ENCODE measurements around the gene DYNC1LI2.

The DYNC1LI2 gene

DNA sequence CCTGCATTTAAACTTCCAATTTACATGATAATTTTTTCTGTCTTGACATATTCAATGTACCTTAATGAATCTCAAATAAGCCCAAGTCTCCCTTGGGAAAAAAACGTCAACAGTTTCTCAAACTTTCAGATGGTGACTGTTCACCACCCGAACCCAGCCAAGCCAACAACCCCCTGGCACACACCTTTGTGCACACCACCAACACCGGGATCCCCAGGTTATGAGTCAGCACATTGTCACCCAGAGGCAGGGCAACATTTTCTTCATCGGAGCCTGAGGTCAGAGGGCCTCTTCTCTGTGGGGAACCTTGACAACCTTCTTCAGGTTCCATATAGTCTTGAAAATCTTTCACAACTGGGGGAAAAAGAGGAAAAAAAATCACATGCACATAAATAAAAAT lies 15.5 kb downstream of the DYNC1LI2 start:
- no peak for DNase-seq

DNA sequence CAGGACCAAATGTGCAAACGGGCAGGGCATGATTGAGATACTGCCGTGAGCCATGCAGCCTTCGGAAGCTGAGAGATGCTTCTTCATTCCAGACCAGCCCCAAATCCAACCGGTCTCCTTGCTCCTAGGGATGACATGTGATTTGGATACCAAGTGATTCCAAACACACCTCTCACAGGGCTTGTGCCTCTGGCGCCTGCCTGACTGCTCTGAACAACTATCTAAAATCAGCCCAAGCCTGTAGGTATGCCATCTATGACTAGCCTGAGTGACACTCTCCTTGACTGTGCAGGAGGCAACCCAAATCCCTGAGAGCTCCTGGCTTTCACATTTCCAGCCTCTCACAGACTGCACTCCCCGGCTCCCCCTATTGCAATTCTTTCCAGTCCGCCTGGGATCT lies 20.3 kb downstream of the DYNC1LI2 start:
- DNase-seq, result no peak

DNA sequence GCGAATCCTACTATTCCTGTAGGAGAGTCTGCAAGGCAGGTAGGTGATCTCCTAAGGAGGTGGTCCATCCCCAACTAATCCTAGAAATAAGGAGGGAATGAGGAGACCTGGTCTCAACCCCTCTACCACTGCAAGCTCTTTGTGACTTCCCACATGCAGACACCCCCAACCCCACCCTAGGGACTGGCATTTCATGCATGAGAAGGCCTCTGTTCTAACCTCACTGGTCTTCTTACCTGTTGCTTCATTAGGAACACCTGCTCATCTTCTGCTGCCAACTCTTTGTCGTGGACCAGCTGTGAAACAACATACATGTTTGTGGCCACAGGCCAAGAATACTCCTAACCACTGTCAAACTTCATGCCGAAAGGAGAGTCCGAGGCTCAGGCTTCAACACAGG lies 22.6 kb downstream of the DYNC1LI2 start:
- no peak for DNase-seq

DNA sequence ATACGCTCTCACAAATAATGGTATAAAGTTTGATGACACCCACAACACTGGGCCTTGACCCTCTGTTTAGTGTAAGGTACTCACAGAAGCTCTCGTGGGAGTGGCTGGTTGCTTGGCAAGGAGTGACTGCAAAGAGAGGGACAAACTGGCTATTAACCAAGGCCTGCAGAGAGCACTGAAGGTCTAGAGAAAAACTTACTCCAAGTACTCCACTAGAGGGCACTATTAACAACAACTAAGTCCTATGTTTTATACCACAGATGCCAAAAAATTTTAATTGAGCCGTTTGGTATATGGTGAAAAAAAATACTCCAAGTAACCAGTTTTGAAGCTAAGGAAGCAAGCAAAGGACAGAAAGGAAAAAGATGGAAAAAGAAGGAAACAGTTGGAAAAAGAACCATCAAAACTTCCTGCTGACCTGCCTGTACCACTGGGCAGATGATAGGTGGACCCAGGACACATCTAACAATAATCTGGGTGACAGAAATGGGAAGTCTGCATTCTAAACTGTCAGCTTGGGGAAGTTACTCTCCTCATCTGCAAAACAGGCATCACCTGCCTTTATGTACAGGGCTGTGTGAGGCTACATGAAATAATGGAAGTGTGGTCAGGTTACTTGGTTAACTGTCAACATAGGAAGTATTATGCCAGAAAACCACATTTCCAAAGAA lies 23.2 kb downstream of the DYNC1LI2 start:
- peak; percentile 38 for DNase-seq

DNA sequence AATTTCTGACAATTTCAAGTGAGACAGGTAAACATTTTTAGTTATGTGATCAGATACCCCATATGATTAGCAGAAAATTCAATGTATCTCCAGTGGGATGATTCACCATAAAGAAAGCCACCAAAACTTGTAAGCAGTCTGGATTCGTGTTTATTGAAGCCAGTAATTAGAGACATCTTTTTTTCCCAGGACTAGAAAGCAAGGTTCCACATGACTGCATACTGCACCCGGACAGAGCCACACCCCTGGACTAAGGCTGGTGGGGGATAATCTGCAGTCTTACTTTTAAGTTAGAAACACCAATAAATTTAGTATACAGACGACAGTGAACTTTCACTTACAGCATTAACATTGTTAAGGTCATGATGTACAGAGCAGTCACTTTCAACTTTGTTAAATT lies 30.6 kb downstream of the DYNC1LI2 start:
- DNase-seq, result no peak

DNA sequence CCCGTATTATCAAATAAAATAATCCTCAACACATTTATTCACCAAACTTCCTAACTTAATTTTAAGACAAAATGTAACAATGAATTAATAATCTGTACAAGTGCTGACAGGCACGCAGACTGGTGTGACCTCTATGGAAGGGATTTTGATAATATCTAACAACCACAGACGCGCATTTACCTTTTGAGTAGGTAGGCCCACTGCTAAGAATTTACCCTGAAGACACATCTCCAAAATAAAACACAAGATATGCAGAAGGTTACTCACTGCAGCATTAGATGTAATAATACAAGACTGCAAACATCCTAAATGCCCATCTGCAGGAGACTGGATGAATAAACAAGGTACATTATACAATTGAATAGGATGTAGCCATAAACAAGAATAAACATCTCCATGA lies 32.2 kb downstream of the DYNC1LI2 start:
- DNase-seq, result no peak

DNA sequence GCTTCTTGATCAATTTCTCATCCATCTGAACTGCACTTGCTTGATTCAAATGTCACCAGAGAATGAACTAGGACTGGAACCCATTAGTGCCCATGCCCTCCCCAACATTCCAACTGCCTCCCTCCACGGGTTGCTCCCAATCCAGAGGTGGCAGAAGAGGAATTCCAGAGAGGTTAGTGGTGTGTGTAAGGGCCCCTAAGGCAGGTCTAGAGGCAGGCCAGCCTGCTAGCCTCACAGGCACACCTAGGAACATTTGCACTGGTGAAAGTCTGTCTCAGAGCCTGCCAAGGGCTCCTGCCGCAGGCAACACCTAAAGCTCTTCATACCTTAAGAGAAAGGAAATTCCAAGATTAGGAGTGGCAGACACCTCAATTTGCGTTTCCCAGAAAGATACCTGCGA lies 33.6 kb downstream of the DYNC1LI2 start:
- DNase-seq, result no peak

DNA sequence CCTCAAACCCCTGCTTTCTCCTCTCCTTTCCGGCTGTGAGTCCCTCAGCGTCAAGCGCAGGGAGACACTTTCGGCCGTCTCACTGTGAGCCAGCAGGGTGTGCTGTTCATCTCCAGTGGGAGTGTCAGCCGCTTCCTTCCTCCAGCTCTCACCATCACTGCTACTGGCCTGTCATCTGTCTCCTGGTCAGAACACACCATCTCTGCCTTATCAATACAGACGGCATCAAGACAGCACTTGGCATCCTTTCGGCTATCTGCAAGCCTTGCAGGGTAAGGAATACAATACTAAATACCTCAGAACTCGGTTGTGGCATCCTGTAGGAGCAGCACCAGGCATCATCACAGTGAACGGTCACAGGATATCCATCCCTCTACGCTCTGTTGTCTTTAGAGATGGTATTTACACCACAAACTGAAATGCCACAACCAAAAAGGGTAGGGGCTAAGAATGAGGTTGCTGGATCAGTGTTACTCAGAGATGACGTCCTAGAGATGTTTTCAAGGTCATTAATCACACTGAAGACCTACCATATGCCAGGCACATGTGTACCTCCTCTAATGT lies 34.2 kb downstream of the DYNC1LI2 start:
- no peak for DNase-seq

DNA sequence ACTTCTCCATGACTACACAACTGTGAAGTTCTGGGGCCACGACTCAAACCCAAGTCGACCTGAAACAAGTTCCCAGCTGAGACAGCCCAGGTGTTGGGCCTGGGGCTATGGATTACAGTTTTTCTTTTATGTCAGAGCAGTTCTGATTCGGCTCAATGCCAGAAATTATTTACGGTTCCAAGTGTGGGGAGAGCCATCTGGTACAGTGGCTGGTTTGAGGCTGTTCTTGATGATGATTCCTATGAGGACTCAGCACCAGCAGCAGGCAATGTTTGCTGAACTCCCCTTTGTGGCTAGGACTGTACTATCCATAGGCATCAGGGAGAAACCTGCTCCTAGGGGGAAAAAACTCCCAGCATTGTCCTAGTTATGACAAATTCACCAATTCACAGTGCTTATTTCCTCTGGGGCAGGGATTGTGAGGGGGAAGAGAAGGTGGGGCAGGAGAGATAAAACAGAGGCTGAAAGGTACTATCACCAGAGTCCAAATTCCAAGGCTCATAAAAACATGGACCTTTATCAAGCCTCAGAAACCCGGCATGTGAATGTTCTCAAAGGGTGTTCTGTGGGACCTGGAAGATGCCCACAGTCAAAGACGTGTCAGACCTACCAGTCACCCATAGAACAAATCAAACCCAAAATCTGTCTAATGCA lies 36.6 kb downstream of the DYNC1LI2 start:
- no peak for DNase-seq

DNA sequence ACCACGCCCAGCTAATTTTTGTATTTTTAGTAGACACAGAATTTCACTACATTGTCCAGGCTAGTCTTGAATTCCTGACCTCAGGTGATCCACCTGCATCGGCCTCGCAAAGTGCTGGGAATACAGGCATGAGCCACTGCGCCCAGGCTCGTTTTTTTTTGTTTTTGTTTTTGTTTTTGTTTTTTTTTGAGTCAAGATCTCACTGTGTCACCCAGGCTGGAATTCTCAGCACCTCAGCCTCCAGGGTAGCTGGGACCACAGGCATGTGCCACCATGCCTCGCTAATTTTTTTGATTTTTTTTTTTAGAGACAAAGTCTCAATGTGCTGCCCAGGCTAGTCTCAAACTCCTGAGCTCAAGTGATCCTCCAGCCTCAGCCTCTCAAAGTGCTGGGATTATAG lies 37.3 kb downstream of the DYNC1LI2 start:
- DNase-seq, result no peak

DNA sequence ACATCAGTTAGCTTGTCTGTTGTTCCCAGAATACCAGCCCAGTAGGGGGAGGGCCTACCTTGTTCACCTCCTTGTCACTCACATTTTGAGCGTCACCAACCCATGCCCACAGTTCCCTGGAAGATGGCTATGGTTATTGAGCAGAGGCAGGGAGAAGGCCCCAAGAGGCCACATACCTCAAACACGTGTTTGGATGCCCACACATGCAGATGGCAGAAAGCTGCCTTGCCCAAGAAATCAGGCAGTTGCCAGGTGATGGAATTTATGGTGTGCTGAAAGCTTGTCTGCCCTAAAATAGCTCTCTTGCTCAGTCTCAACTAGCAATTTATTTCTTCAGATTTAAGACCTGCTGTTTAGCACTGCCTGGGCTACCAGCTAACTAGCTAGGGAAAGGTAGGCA lies 38.3 kb downstream of the DYNC1LI2 start:
- no peak for DNase-seq

DNA sequence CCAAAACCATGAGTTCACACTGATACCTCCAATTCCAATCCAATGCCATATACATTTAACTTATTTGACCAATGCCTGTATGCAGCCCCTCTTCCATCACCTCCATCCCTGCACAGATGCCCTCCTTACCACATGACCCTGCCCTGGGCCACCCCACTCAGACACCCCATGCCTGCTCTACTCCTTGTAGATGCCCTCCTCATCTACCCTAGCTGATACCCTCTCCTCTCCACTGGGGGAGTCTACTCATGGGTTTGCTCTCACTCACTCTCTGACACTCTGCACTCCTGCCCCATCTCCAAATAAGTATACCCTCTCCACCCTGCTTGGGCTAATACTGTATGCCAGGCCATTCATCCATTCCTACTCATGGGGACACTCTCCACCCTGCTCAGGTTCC lies 38.9 kb downstream of the DYNC1LI2 start:
- DNase-seq, result no peak

DNA sequence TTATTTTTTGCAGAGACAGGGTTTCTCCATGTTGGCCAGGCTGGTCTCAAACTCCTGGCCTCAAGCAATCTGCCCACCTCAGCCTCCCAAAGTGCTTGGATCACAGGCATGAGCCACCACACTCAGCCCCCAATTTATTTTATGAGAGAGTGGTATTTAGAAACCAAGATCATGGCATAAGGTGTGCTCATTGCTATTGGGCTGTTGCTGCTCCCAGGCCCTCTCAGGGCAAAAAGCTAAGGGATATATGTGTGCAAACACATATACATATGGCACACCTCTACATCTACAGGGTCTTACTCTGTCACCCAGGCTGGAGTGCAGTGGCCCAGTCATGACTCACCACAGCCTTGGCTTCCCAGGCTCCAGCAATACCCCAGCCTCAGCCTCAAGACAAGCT lies 39.8 kb downstream of the DYNC1LI2 start:
- no peak for DNase-seq

DNA sequence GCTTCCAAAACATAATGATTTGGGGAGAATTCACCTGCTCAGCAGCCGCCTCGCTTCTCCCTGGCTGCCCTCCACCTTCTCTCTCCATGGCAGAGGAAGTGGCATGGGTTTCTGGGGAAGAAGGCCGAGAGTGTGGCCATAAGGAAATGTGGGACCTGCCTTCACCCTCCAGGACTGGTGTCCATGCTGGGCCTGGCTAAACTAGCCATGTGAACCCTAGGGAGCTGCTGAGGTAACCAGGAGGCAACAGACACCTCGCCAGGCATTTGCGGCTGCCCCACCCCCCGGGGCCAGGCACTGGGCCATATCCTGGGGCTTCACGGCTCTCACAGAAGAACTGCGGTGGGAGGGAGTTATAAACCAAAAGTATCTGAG lies 44.9 kb downstream of the DYNC1LI2 start:
- no peak for DNase-seq

DNA sequence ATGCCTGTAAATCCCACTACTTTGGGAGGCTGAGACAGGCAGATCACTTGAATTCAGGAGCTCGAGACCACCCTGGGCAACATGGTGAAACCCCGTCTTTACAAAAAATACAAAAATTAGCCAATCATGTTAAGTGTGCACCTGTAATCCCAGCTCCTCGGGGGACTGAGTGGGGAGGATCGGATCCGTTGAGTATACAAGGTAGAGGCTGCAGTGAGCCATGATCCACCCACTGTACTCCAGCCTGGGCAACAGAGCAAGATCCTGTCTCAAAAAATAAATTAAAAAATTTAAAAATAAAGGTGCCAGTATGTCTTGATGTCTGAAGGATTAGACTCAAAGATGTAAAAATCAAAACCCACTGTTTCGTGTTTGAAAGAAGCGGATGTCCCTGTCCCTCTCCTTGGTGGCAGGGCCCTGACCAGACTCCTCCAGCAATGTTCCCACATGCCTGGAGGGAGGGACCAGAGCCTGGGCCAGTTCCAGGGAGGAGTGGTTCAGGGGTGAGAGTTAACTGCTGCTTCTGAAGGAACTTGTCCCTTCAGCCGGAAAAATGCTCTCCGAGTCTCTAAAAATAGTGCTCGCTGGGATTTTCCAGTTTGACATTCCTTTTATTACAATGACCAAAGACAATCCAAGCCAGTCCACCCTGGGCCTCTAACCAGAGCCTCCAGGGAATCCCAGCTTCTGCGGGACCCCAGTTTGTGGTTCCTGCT lies 45.5 kb downstream of the DYNC1LI2 start:
- DNase-seq, result no peak

DNA sequence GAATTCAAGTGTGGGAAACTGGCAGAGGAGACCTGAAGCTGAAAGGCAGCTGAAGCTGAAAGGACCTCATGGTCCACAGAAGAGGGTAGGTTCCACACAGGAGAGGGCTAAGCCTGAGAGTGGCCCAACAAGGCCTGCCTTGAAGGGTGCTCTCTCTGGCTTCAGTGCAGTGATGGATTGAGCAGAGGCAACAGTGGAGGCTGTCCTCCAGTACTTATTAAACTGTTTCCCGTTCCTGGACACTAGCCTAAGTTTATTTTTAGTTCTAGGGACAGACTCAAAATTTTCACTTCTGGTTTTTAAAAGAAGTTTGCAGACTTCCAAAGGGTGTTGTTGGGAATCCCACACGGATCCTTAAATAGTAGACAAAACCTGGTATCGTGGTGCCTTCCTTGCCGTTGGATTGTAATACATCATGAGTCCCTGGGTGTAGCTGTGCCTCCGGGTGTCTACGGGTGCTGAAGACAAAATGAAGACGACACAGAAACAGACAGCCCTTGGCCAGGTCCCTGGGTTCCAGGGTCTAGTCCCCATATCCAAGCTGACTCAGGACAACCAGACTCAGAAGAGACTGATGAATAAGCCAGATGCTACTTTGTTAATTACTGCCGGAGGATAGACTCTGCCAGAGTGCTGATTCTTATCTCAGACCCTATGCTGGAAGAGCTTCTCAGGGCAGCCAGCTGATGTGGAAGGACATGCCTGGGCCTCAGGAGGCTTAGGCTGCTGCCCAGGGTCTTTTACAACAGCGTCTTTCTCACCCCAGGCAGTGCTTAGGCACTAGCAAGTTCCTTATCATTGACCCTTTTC lies 47.8 kb downstream of the DYNC1LI2 start:
- DNase-seq, result no peak

DNA sequence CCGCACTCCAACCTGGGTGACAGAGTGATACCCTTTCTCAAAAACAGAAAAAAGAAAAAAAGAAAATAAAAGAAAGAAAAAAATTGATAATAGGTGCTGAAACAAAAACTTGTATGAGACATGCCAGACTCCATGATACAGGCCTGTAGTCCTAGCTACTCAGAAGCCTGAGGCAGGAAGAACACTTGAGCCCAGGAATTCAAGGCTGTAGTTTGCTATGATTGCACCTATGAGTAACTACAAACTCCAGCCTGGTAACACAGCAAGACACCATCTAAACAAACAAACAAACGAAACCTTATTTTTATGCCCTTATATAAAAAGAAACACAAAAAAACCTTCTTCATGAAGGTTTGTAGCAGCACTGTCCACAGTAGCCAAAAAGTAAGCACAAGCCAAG lies 49.9 kb downstream of the DYNC1LI2 start:
- no peak for DNase-seq

DNA sequence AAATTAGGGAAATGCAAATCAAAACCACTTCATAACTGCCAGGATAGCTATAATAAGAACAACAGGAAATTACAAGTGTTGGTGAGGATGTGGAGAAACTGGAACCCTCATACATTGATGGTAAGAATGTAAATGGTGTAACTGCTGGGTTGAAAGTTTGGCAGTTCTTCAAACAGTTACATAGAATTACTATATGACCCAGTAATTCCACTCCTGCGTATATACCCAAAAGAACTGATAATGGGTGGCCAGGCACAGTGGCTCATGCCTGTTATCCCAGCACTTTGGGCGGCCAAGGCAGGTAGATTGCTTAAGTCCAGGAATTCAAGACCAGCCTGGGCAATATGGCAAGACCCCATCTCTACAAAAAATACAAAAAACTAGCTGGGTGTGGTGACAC lies 50.4 kb downstream of the DYNC1LI2 start:
- DNase-seq, result no peak

DNA sequence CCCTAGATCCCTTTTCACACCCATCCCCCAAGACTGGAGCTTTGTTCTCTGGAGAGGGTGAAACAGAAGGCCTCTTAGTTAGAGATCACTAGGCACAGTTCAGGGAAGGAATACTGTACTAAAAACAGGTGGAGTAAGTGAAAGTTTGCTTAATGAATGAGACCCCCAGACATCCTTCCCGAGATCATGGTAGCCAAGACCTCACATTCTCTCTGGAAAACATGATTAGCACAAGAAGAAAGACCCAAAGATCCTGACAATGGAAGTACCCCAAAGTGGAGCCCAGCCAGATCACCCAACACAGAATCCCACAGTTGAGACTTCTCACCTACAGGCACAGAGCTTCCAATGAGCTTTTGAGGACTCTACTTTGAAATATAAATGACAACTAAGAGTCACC lies 51.5 kb downstream of the DYNC1LI2 start:
- no peak for DNase-seq

DNA sequence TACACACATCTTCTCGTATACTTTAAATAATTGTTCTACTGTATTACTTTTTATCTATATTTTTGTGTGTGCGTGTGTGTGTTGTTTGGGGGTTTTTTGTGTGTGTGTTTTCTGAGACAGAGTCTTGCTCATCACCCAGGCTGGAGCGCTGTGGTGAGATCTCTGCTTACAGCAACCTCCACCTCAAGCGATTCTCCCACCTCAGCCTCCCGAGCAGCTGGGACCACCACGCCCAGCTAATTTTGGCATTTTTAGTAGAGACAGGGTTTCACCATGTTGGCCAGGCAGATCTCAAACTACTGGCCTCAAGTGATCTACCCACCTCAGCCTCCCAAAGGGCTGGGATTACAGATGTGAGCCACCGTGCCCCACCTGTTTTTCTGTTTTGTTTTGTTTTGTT lies 53.4 kb downstream of the DYNC1LI2 start:
- DNase-seq, result no peak

DNA sequence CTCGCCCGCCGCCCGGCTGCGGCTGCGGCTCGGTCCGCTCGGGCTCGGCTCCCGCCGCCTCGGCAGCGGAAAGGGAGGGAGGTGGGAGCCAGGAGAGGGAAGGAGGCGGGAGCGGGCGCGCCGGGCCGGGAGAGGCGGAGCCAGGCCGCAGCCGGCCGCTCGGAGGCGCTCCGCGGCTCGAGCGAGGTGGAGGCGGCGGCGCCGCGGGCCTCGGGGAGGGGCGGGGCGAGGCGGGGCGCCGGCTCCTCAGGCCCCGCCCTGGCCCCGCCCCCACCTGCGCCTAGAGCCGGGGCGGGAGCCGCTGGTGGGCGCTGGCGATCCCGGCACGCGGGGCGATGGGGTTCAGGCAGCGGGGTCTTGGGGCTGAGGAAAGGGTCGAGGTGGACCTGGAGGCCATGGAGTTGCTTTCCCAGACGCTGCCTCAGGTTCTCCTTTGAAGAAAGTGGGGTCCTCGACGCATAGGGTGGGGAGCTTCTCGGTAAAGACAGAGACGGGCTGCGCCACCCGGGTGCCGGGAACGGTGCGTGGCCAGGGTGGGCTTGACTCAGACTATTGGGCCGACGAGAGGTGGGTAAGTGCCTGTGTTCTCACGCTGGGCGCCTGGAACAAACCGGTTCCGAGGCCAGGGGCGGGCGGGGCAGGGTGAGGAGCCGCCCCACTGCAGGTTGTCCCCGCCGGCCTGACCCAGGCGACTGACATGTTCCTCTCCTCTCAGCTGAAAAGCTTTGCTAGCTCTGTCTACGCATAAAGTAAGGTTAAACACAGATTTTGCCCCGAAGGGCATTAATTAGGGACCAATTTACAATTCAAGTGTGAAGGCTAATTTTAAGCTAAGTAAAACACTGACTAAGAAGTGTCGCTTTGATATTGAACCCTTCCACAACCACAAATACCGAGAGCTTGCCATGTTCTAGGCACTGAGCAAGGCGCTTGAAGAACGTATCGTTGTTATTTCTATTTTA lies 54.5 kb downstream of the DYNC1LI2 start, which contains the start of gene CMTM4:
Gene CMTM4, minus strand, starts transcription at position 75 of the 962 bp plus-strand sequence. CDS start 218 bp downstream, outside the sequence.
- DNase-seq, result peak; percentile 71

Data from central memory CD4-positive, alpha-beta T cell (primary cell).